Body of pancreas (tissue), 4 donors: Measurements from ENCODE around the gene SSTR3. TPM values are rescaled to one million over a fixed set of nuclear protein-coding genes. Genes with fewer than 3 reads are reported as not detected.

Experiments used
- ATAC-seq: fragments of 150-250 bp; one replicate; pipeline ENCODE4 v1.9.1; 2016
- DNase-seq, 4 donors: peaks; one replicate each; pipeline ENCODE4 v3.0.0-alpha.2; 2019
- H3K27ac ChIP-seq, 4 donors: fragments of 200-600 bp; sonication (generic); 1 replicate in 3 of 4; 2 replicates in 1 of 4; pipeline versions ENCODE4 v1.5.1 to v1.6.1; 2016 to 2019; ENCODE audit warnings: mild to moderate bottlenecking in 1 of 4, mixed read lengths in 1 of 4, moderate library complexity in 1 of 4
- H3K27me3 ChIP-seq, 2 donors: fragments of 200-600 bp; sonication (generic); one replicate each; pipeline ENCODE4 v1.6.0; 2016; ENCODE audit warnings: mild to moderate bottlenecking in 1 of 2
- H3K36me3 ChIP-seq, 2 donors: fragments of 200-600 bp; sonication (generic); replicated peaks in 1 of 2; 2 replicates each; pipeline ENCODE4 v1.5.1; 2016; ENCODE audit warnings: low read depth in 2 of 2; ENCODE audit not compliant: insufficient read depth in 1 of 2
- H3K4me1 ChIP-seq: fragments of 200-600 bp; sonication (generic); one replicate; pipeline ENCODE4 v1.6.0; 2016
- H3K4me3 ChIP-seq, 2 donors: fragments of 200-600 bp; sonication (generic); 1 replicate in 1 of 2; 2 replicates in 1 of 2; pipeline ENCODE4 v1.5.1; 2016 to 2019
- H3K9me3 ChIP-seq, 3 donors: fragments of 200-600 bp; sonication (generic); 1 replicate in 2 of 3; 2 replicates in 1 of 3; pipeline ENCODE4 v1.5.1; 2016
- POLR2A ChIP-seq, 3 donors: fragments of 450-650 bp; IDR thresholded peaks; one replicate each; pipeline ENCODE4 v1.6.1; 2016; ENCODE audit warnings: antibody characterized with exemption in 3 of 3, mild to moderate bottlenecking in 2 of 3
- WGBS, 2 donors: methylation state at CpG; one replicate each; pipeline ENCODE4 v1.1.5; 2017; 5-methylcytosine and 5-hydroxymethylcytosine counted together
- intact Hi-C: fragments of 100-400 bp; cut with DNase I; formaldehyde crosslinking; loops from one replicate; pipeline ENCODE4 v1.15.1; 2023
- small RNA-seq: library from RNA; depleted of rRNA; stranded (forward); fragments of <200 nt; gene quantifications from one replicate; pipeline ENCODE3, GENCODE V24; 2016
- total RNA-seq, 2 donors: library from RNA; depleted of rRNA; stranded (reverse); fragments of >200 nt; gene quantifications; one replicate each; pipeline ENCODE4 v1.1.0, GENCODE V29; 2016
- TF ChIP-seq, protein P1 (sequence below), 7 experiments: fragments of 450-650 bp in 4 of 7; fragments of 200-600 bp in 3 of 7; sonication (generic) in 3 of 7; IDR thresholded peaks; one replicate each; pipeline ENCODE4 v1.5.1; 2016 to 2019; ENCODE audit warnings: antibody characterized with exemption in 7 of 7

The SSTR3 gene
- total RNA-seq, 2 donors from 2014 or later = 1.3 to 4.2 TPM

DNA sequence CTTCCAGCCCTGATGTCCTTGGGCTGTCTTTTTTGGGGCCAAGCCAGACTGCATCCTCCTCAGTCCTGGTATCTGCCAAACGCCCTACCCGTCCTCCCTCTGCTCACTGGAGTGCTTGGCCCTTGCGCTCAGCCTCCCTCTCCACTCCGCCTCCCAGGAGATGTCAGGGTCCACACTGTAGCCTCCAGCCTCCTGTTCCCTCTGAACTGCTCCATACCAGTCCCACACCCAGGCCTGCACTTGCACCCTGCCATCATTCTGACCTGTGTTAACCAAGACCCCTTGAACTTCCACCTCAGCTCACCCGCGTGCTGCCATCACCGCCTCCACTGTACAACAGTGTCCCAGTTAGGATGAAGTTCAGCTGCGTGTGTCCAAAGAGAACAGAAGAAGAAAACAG, 56.3 kb downstream of the SSTR3 start:
- Histone ChIP-seq H3K27me3 (no peaks in the 10 kb centered on the region), H3K36me3 (no peaks in the 10 kb centered on the region), H3K4me1 (no peaks in the 10 kb centered on the region), H3K9me3 (no peaks in the 10 kb centered on the region), H3K4me3 (no peak overlapping the region), H3K27ac (no peak overlapping the region)
- intact Hi-C loops = no loop called here
- ATAC-seq (no peak), DNase-seq (no peak)
- TF ChIP-seq POLR2A (IDR thresholded peaks at IDR 0.05) = no peak
- TF ChIP-seq, protein P1, sequence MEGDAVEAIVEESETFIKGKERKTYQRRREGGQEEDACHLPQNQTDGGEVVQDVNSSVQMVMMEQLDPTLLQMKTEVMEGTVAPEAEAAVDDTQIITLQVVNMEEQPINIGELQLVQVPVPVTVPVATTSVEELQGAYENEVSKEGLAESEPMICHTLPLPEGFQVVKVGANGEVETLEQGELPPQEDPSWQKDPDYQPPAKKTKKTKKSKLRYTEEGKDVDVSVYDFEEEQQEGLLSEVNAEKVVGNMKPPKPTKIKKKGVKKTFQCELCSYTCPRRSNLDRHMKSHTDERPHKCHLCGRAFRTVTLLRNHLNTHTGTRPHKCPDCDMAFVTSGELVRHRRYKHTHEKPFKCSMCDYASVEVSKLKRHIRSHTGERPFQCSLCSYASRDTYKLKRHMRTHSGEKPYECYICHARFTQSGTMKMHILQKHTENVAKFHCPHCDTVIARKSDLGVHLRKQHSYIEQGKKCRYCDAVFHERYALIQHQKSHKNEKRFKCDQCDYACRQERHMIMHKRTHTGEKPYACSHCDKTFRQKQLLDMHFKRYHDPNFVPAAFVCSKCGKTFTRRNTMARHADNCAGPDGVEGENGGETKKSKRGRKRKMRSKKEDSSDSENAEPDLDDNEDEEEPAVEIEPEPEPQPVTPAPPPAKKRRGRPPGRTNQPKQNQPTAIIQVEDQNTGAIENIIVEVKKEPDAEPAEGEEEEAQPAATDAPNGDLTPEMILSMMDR (IDR thresholded peaks at IDR 0.05) = no peak
- 88 to 89% methylated on average over 7 to 8 of the region's 8 CpGs for WGBS, 2 donors

DNA sequence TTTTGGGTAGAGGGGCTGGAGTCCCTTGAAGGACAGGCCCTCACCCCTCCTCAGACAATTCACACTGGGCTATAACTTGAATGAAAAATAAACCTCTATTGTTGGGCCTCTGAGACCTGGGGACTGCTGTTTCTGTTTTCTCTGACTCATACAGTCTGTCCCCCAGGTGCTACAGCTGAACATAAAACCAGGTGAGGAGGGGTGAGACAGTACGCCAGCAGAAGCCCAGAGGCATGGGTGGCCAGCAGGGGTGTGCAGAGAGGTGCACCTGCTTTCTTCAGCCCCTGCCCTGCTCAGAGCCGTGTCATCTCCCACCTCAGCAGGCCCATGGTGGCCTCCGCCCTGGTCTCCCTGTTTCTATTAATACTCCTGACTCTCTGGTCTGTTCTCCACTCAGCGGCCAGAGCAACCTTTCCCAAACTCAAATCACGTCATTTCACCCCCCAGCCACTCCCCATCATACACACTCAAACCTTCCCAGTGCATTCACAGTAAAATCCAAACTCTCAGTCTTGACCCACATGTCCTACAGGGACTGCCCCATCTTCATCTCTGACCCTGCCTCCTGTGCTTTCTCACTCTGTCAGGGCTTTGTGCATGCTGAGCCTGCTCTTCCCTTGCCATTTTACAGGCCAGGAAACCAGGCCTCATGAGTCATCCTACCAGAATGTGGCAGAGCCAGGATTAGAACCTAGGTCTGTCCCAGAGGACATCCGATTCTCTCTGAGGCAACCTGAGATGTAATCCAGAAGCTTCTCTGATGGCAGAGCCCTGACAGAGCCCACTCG, 57.2 kb downstream of the SSTR3 start:
- Histone ChIP-seq H3K27ac (no peak overlapping the region), H3K27me3 (no peaks in the 10 kb centered on the region), H3K36me3 (no peaks in the 10 kb centered on the region), H3K9me3 (no peaks in the 10 kb centered on the region), H3K4me1 (no peaks in the 10 kb centered on the region), H3K4me3 (no peak overlapping the region)
- no peak for TF ChIP-seq POLR2A (IDR thresholded peaks at IDR 0.05)
- TF ChIP-seq, protein P1 (IDR thresholded peaks at IDR 0.05) = no peak
- no peak for ATAC-seq
- WGBS, 2 donors = 77 to 82% methylated on average over 7 of the region's 7 CpGs
- intact Hi-C loops = no loop called here
- DNase-seq = no peak

Small RNA genes within 50 kb of the gene (small RNA-seq; reads per million reads assigned to genes)
- not detected for gene Z82188.1

Other genes with a start within 250 kb of the SSTR3 start
- 10 to 100 TPM; 73.8 to 91.1 TPM for gene TST, start 193.0 kb downstream of the SSTR3 start, total RNA-seq
- 100 to 1,000 TPM; 173 TPM for gene MPST, start 192.7 kb downstream of the SSTR3 start, total RNA-seq
- gene KCTD17, start 160.7 kb downstream of the SSTR3 start, total RNA-seq = 1 to 10 TPM; 3.6 to 8.3 TPM
- gene TMPRSS6, start 102.8 kb downstream of the SSTR3 start, total RNA-seq = under 1 TPM; 0.33 to 0.52 TPM
- 1 to 10 TPM in 1 of 2 donors, under 1 TPM in 1; 0.78 to 2.3 TPM for gene IL2RB, start 62.6 kb downstream of the SSTR3 start, total RNA-seq
- gene C1QTNF6, start 24.2 kb downstream of the SSTR3 start, total RNA-seq = 1 to 10 TPM; 2.0 to 4.7 TPM
- 1 to 10 TPM; 4.3 to 4.9 TPM for gene RAC2, start 31.8 kb upstream of the SSTR3 start, total RNA-seq
- 1 to 10 TPM; 2.3 to 7.9 TPM for gene CYTH4, start 70.0 kb upstream of the SSTR3 start, total RNA-seq
- gene ELFN2, start 215.0 kb upstream of the SSTR3 start, total RNA-seq = 1 to 10 TPM in 1 of 2 donors, not detected in 1; 1.6 TPM